COR-L47 (cell line): Measurements from ENCODE around the gene MDM4.
"Not testable (repeated sequence)": the region's sequence is repeated elsewhere in the genome, so short reads cannot be mapped to it uniquely, and the experiment has no call there.

Experiments
- DNase-seq: peaks from one replicate; lab custom pipeline; 2025; lab: John Stamatoyannopoulos, UW

The MDM4 gene

GRCh38 chr1:204562075-204562990 lies 46.1 kb downstream of the MDM4 start:
- no peak for DNase-seq

GRCh38 chr1:204563307-204563706 lies 47.1 kb downstream of the MDM4 start:
- no peak for DNase-seq

GRCh38 chr1:204563780-204564179 lies 47.6 kb downstream of the MDM4 start:
- no peak for DNase-seq

GRCh38 chr1:204564835-204565234 lies 48.6 kb downstream of the MDM4 start:
- no peak for DNase-seq

GRCh38 chr1:204565617-204566582 lies 49.7 kb downstream of the MDM4 start:
- peak; percentile 75 for DNase-seq

GRCh38 chr1:204566583-204566955 lies 50.4 kb downstream of the MDM4 start:
- DNase-seq: no peak

- DNase-seq: no peak
These were observed 50.9 kb downstream of the MDM4 start for GRCh38 chr1:204567071-204567470.

- DNase-seq: no peak
These were observed 52.5 kb downstream of the MDM4 start for GRCh38 chr1:204568576-204569315.

GRCh38 chr1:204569478-204569877 lies 53.3 kb downstream of the MDM4 start:
- no peak for DNase-seq

GRCh38 chr1:204570021-204570420 lies 53.8 kb downstream of the MDM4 start:
- DNase-seq: not testable (repeated sequence)

GRCh38 chr1:204571128-204571527 lies 54.9 kb downstream of the MDM4 start:
- no peak for DNase-seq

- DNase-seq: no peak
These were observed 55.4 kb downstream of the MDM4 start for GRCh38 chr1:204571631-204572030.

- no peak for DNase-seq
These were observed 57.0 kb downstream of the MDM4 start for GRCh38 chr1:204572923-204573922.

- no peak for DNase-seq
These were observed 58.0 kb downstream of the MDM4 start for GRCh38 chr1:204574016-204574864.

- no peak for DNase-seq
These were observed 58.6 kb downstream of the MDM4 start for GRCh38 chr1:204574865-204575163.

GRCh38 chr1:204575221-204576190 lies 59.3 kb downstream of the MDM4 start:
- no peak for DNase-seq

- no peak for DNase-seq
These were observed 60.2 kb downstream of the MDM4 start for GRCh38 chr1:204576422-204576821.

- DNase-seq: no peak
These were observed 61.7 kb downstream of the MDM4 start for GRCh38 chr1:204577794-204578478.
